Dermis lymphatic vessel endothelial cell (primary cell): ENCODE data around the gene DIRAS1. TPM values are rescaled to one million over a fixed set of nuclear protein-coding genes. Genes with fewer than 3 reads are reported as not detected.

Experiments used
- total RNA-seq: library from RNA; depleted of rRNA; stranded (reverse); fragments of >200 nt; gene quantifications from 2 replicates; pipeline ENCODE4 v1.2.1, GENCODE V29; 2014

DIRAS1 gene, protein sequence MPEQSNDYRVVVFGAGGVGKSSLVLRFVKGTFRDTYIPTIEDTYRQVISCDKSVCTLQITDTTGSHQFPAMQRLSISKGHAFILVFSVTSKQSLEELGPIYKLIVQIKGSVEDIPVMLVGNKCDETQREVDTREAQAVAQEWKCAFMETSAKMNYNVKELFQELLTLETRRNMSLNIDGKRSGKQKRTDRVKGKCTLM
- total RNA-seq: 0.17 and 0.33 TPM in 2 replicates

DNA sequence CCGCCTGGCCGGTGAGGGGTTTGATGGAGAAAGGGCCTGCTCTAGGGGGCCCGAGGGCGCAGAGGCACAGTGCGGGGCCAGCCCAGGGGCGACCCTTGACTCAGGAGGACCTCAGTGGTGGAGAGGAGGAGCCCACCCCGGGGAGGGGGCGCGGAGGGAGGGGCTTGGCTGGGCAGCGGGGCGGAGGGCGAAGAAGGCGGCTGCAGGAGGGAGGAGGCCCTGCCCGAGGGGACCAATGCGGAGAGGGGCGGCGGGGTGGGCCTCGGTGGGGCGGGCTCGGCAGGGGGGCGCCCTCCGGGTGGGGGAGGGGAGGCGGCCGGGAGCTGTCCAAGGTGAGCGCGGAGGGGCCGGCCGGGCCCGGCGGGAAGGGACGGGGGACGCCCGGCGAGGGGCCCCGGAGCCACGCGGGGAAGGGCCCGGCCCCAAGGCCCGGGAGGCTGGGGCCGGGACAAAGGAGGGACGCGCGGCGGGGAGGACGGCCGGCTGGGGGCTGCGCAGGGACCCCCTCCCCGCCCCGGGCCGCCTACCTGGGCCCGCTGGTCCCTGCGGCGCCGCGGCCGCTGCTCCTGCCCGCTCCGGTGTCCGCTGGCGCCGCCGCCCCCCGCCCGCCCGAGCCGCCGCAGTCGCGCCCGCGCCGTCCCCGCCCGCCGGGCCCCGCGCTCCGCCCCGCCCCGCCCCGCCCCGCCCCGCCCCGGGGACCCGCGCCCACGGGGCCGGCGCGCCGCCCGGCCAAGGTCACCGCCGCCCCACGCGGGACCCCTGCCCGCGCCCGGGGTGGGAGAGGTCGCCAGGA, at the start of gene DIRAS1:
DIRAS1 (minus strand) TSS at position 596 of the 793 bp plus-strand sequence. CDS start 3,566 bp downstream, outside the sequence.

DNA sequence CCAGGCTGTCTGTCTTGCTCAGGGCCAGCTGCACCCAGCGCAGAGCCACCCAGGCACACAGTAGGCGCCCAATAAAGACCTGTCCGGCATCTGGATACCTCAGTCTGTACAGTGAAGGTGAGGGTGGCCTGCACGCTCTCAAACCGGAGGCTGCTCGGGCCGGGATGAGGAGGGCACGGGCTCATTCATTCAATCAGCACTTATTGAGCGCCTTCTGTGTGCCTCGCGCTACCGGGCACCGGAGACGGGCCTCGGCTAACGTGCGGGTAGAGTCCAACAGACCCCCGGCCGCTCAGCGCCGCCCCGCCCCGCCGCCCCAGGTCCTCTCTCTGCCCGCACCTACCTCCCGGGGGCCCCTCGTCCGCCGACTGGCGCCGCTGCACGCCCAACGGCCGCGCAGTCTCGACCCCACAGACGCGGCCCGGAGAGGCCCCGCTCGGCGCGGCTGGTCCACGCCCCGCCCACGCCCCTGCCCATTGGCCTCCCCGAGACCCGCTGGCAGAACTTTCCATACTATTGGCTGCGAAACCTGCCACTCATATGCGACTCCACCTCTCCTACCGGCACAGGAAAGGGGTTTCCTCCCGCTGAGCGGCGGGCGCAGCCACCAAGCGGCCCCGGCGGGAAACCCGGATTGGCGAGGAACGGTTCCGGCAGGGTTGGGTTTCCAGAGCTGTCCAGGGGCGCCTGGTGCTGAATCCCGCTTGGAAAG, 18.6 kb upstream of the DIRAS1 start, which contains the start of gene SLC39A3:
SLC39A3 (minus strand) TSS at position 416 of the 712 bp plus-strand sequence. CDS start 2,760 bp downstream, outside the sequence.

DNA sequence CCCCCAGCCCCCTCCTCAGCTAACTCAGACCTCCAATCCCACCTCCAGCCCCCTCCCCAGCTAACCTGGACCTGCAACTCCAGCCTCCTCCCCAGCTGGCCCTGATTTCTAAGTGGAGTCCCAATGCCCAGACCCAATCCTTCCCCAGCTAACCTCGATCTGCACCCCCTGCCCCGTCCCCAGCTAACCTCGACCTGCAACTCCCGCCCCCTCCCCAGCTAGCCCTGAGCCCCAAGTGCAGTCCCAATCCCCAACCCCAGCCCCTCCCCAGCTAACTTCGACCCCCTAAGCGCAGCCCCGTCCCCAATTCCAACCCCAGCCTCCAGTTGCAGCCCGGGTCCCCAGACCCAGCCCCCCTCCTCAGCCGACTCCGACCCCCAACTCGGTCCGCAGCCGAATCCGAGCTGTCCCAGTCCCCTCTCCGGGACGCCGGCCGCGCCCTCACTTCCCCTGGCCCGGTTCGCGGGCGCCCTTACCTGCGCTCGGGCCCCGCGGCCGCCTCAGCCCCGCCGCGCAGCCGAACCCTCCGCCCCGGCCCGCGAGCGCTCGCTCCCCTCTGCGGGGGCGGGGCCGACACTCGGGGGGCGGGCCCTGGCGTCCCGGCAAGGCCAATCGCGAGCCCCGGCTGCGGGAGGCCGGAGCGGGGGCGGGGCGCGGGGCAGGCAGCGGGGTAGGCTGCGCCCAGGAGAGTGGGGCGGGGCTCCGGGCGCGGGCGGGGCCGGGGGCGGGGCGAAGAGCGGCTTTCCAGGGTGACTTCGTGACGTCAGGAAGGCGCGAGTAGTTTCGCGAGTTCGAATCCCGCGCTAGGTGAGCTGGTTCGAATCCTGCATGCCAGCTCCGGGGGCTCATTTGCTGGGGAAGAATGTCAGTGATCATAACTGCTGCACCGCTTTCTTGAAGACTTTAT, 18.7 kb downstream of the DIRAS1 start, which contains the start of gene GNG7:
GNG7 (minus strand) TSS at position 525 of the 907 bp plus-strand sequence. CDS start 182,006 bp downstream, outside the sequence.

Other genes starting within 250 kb of the DIRAS1 start
- 36.7 and 106 TPM in 2 replicates for gene GADD45B, start 245.2 kb downstream of the DIRAS1 start, total RNA-seq
- gene GNG7, start 18.7 kb downstream of the DIRAS1 start, total RNA-seq: 1.4 TPM in 2 replicates
- 16.1 and 16.9 TPM in 2 replicates for gene SLC39A3, start 18.6 kb upstream of the DIRAS1 start, total RNA-seq
- 27.4 and 27.6 TPM in 2 replicates for gene SGTA, start 61.9 kb upstream of the DIRAS1 start, total RNA-seq
- 37.2 and 46.7 TPM in 2 replicates for gene THOP1, start 64.1 kb upstream of the DIRAS1 start, total RNA-seq
- gene ZNF554, start 98.5 kb upstream of the DIRAS1 start, total RNA-seq: 3.4 and 3.9 TPM in 2 replicates
- 5.6 and 6.4 TPM in 2 replicates for gene ZNF555, start 120.1 kb upstream of the DIRAS1 start, total RNA-seq
- not detected in 2 replicates for gene ZNF556, start 146.0 kb upstream of the DIRAS1 start, total RNA-seq
- 2.6 and 4.2 TPM in 2 replicates for gene ZNF57, start 179.6 kb upstream of the DIRAS1 start, total RNA-seq
- 3.6 and 5.7 TPM in 2 replicates for gene ZNF77, start 223.6 kb upstream of the DIRAS1 start, total RNA-seq